Upper lobe of left lung (tissue), 4 donors: ENCODE measurements around the gene MAST4.

Experiments used
- CTCF ChIP-seq, 6 experiments: fragments of 450-650 bp in 4 of 6; fragments of 200-600 bp in 2 of 6; sonication (generic) in 2 of 6; IDR thresholded peaks; one replicate each; pipeline ENCODE4 v1.5.1; 2016 to 2019; ENCODE audit warnings: antibody characterized with exemption in 6 of 6
- EP300 ChIP-seq, 4 donors: sonication (generic); formaldehyde crosslinking; IDR thresholded peaks; one replicate each; pipeline ENCODE4 v1.5.1; 2017; ENCODE audit warnings: antibody characterized with exemption in 4 of 4, control low read depth in 2 of 4
- POLR2A ChIP-seq, 4 donors: fragments of 450-650 bp; IDR thresholded peaks; one replicate each; pipeline ENCODE4 v1.5.1; 2016 to 2017; ENCODE audit warnings: antibody characterized with exemption in 4 of 4, mild to moderate bottlenecking in 2 of 4

- no peak for TF ChIP-seq POLR2A (IDR thresholded peaks at IDR 0.05)
- no peak for TF ChIP-seq EP300 (IDR thresholded peaks at IDR 0.05)
- TF ChIP-seq CTCF (IDR thresholded peaks at IDR 0.05), result no peak
Measured at GRCh38 chr5:66684663-66685062, 88.5 kb downstream of the MAST4 start.
